Parathyroid adenoma (tissue), 2 donors: ENCODE results near the gene FYN.

Experiments used
- H2AFZ ChIP-seq: fragments of 300-600 bp; sonication (generic); one replicate; pipeline ENCODE4 v1.7.0; 2017; ENCODE audit warnings: antibody characterized with exemption, mild to moderate bottlenecking
- H3K27ac ChIP-seq: fragments of 300-600 bp; sonication (generic); one replicate; pipeline ENCODE4 v1.7.0; 2017
- H3K27me3 ChIP-seq: fragments of 300-600 bp; sonication (generic); one replicate; pipeline ENCODE4 v1.7.0; 2017; ENCODE audit warnings: low read length; ENCODE audit not compliant: control insufficient read depth, insufficient read depth
- H3K36me3 ChIP-seq: fragments of 300-600 bp; sonication (generic); one replicate; pipeline ENCODE4 v1.7.0; 2017; ENCODE audit warnings: low read length; ENCODE audit not compliant: control insufficient read depth, insufficient read depth
- H3K4me1 ChIP-seq: fragments of 300-600 bp; sonication (generic); one replicate; pipeline ENCODE4 v1.7.0; 2017; ENCODE audit warnings: control low read depth
- H3K4me2 ChIP-seq: fragments of 300-600 bp; sonication (generic); one replicate; pipeline ENCODE4 v1.7.0; 2017; ENCODE audit warnings: low read length
- H3K4me3 ChIP-seq: fragments of 300-600 bp; sonication (generic); one replicate; pipeline ENCODE4 v1.7.0; 2017; ENCODE audit warnings: low read depth, low read length
- H3K79me2 ChIP-seq: fragments of 300-600 bp; sonication (generic); one replicate; pipeline ENCODE4 v1.7.0; 2017; ENCODE audit warnings: control low read depth
- H3K9ac ChIP-seq: fragments of 300-600 bp; sonication (generic); one replicate; pipeline ENCODE4 v1.7.0; 2017; ENCODE audit warnings: mild to moderate bottlenecking
- H3K9me3 ChIP-seq: fragments of 300-600 bp; sonication (generic); one replicate; pipeline ENCODE4 v1.7.0; 2017; ENCODE audit warnings: low read length; ENCODE audit not compliant: control insufficient read depth
- TF ChIP-seq, protein P1 (sequence below): fragments of 300-600 bp; sonication (generic); IDR thresholded peaks from one replicate; pipeline ENCODE4 v1.7.0; 2017; ENCODE audit warnings: antibody characterized with exemption, mild to moderate bottlenecking
- donor health status: primary hyperparathyroidism.

Gene FYN

DNA sequence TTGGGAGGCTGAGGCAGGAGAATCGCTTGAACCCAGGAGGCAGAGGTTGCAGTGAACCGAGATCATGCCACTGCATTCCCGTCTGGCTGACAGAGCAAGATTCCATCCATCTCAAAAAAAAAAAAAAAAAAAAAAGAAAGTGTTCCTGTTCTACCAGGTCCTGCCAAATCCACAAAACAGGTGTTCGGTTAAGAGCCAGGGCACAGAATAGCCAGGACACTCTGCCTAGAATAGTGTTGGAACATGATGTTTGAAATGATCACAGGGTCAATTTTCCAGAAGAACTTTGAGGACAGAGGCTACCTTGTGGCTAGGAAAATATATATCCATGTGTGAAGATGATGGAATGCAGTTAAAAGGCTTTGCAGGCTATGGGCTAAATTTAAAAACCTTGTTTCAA lies 203.9 kb downstream of the FYN start:
- Histone ChIP-seq H3K36me3 (no peaks in the 10 kb centered on the region), H3K9me3 (no peaks in the 10 kb centered on the region), H2AFZ (no peak overlapping the region), H3K27me3 (no peaks in the 10 kb centered on the region), H3K4me2 (no peak overlapping the region), H3K27ac (no peak overlapping the region), H3K4me1 (peaks cover 22% of the 10 kb centered on the region), H3K4me3 (no peak overlapping the region), H3K9ac (no peak overlapping the region), H3K79me2 (no peaks in the 10 kb centered on the region)
- TF ChIP-seq, protein P1, sequence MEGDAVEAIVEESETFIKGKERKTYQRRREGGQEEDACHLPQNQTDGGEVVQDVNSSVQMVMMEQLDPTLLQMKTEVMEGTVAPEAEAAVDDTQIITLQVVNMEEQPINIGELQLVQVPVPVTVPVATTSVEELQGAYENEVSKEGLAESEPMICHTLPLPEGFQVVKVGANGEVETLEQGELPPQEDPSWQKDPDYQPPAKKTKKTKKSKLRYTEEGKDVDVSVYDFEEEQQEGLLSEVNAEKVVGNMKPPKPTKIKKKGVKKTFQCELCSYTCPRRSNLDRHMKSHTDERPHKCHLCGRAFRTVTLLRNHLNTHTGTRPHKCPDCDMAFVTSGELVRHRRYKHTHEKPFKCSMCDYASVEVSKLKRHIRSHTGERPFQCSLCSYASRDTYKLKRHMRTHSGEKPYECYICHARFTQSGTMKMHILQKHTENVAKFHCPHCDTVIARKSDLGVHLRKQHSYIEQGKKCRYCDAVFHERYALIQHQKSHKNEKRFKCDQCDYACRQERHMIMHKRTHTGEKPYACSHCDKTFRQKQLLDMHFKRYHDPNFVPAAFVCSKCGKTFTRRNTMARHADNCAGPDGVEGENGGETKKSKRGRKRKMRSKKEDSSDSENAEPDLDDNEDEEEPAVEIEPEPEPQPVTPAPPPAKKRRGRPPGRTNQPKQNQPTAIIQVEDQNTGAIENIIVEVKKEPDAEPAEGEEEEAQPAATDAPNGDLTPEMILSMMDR: no peak

DNA sequence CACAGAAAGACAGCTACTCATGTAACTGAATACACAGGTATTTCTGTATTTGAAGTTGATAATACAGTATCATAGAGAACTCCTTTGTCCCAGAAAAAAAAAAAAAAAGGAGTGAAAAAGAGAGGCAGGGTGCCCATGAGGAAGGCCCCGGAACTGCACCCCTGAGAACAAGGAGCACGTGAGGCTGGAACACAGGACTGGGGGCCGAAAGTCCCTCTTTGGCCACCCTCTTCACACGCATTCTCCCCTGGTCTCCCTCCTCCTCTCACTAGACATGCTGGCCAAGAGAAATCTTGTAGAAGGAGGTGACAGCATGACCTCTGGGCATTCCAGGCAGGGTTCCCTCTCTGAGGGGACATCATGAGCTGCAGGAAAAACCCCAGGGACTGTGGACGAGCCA lies 204.8 kb downstream of the FYN start:
- Histone ChIP-seq H3K36me3 (no peaks in the 10 kb centered on the region), H3K79me2 (no peaks in the 10 kb centered on the region), H2AFZ (peak overlapping the region; percentile 25), H3K4me3 (no peak overlapping the region), H3K27me3 (no peaks in the 10 kb centered on the region), H3K4me1 (peaks cover 27% of the 10 kb centered on the region), H3K9ac (no peak overlapping the region), H3K9me3 (no peaks in the 10 kb centered on the region), H3K4me2 (no peak overlapping the region), H3K27ac (no peak overlapping the region)
- TF ChIP-seq, protein P1: peak; percentile 45

DNA sequence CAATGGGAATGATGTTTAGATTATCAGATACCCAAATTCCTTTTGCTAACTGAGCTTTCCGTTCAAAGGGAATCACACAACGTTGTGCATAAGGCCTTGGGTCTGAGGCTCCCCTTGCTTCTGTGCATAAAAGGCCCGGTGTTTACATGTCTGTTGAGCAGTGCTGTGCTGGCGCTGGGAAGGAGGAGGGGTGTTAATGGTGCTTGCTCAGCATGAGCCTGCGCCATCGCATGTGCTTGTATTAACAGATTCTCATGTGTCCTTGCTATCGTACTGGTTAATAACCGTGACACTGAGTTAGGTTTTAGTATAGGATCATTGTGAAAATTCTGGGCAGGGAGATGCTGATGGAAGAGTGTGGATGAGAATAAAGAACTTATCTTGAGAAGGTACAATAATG lies 205.3 kb downstream of the FYN start:
- H3K9ac ChIP-seq: no peak overlapping the region
- H3K27ac ChIP-seq: no peak overlapping the region
- TF ChIP-seq, protein P1: no peak

DNA sequence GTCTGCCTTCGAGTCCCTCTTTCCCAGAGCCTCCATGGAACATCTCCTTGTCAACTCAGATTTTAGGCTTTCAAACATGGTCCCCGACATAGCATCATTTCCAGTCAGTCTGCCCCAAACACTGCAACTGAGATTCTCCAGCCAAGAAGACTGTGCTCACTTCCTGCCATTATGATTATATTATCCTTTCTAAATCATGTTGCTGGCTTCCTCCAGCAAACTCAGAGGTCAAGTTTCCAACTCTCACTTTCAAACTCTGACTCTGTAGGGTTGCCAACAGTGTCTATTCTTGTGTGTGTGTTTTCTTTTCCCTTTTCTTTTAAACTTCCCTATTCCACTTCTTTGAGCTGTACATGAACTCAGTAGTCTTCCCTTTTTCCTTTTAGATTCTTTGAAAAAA lies 206.4 kb downstream of the FYN start:
- Histone ChIP-seq H3K36me3 (no peaks in the 10 kb centered on the region), H3K4me2 (no peak overlapping the region), H3K9me3 (no peaks in the 10 kb centered on the region), H3K27ac (no peak overlapping the region), H3K9ac (no peak overlapping the region), H3K79me2 (no peaks in the 10 kb centered on the region), H2AFZ (no peak overlapping the region), H3K27me3 (no peaks in the 10 kb centered on the region), H3K4me3 (no peak overlapping the region), H3K4me1 (peaks cover 39% of the 10 kb centered on the region)
- TF ChIP-seq, protein P1: no peak

More for the DNA sequence above, 205.3 kb downstream of the FYN start:
- Histone ChIP-seq H3K36me3 (no peaks in the 10 kb centered on the region), H3K4me3 (no peak overlapping the region), H3K9me3 (no peaks in the 10 kb centered on the region), H3K79me2 (no peaks in the 10 kb centered on the region), H3K27me3 (no peaks in the 10 kb centered on the region), H3K4me2 (no peak overlapping the region), H2AFZ (peak overlapping the region; percentile 25), H3K4me1 (peaks cover 32% of the 10 kb centered on the region)

DNA sequence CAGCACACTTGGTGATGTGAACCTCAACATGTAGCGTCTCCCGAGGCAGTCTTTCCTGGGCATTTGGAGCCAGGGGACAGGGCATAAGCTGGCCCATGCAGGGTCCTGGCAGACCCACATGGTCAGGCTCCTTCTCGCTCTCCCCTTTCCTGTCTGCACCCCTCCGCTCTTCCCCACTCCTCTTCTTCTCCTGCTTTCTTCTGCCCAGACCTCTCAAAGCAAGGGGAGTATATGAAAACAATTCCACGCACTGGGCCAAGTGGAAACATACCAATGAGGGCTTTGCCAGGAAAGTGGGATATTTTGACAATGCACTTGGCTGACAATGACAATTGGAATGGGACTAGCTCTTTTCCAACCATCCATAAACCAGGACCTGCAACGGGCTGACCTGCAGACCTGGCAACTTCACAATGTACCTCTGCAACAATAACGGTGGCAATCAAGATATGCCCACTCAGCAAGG lies 208.7 kb downstream of the FYN start:
- no peaks in the 10 kb centered on the region for H3K79me2 ChIP-seq
- TF ChIP-seq, protein P1: no peak
- no peaks in the 10 kb centered on the region for H3K27me3 ChIP-seq
- no peaks in the 10 kb centered on the region for H3K36me3 ChIP-seq
- H3K4me2 ChIP-seq: no peak overlapping the region
- H3K9ac ChIP-seq: no peak overlapping the region
- H2AFZ ChIP-seq: peak overlapping the region; percentile 57
- peaks cover 39% of the 10 kb centered on the region for H3K4me1 ChIP-seq
- H3K9me3 ChIP-seq: no peaks in the 10 kb centered on the region
- H3K27ac ChIP-seq: peak overlapping the region; percentile 83
- H3K4me3 ChIP-seq: no peak overlapping the region
